GM18867 (cell line): ENCODE results near the gene SMPDL3B.
A peak's percentile ranks its signal among the peaks of the same experiment; 100 is the strongest.

Source experiments
- ATAC-seq: cut with Tn5 transposase; IDR thresholded peaks from one replicate; pipeline ENCODE4 v1.9.1; 2021; ENCODE audit warnings: mild to moderate bottlenecking, moderate library complexity; ENCODE audit not compliant: unreplicated experiment

SMPDL3B gene

GRCh38 chr1:27940297-27940696 lies 5.5 kb downstream of the SMPDL3B start:
- ATAC-seq = no peak

GRCh38 chr1:27940870-27941560 lies 6.2 kb downstream of the SMPDL3B start:
- no peak for ATAC-seq

GRCh38 chr1:27941671-27942540 lies 7.1 kb downstream of the SMPDL3B start:
- no peak for ATAC-seq

GRCh38 chr1:27945020-27945419 lies 10.2 kb downstream of the SMPDL3B start:
- ATAC-seq = no peak

- ATAC-seq = no peak
These were observed 14.2 kb downstream of the SMPDL3B start for GRCh38 chr1:27949027-27949426.

- no peak for ATAC-seq
These were observed 16.6 kb downstream of the SMPDL3B start for GRCh38 chr1:27951396-27951795.

GRCh38 chr1:27952147-27952546 lies 17.3 kb downstream of the SMPDL3B start:
- ATAC-seq = no peak

- no peak for ATAC-seq
These were observed 19.4 kb downstream of the SMPDL3B start for GRCh38 chr1:27954186-27954585.

GRCh38 chr1:27955076-27955475 lies 20.3 kb downstream of the SMPDL3B start:
- ATAC-seq = no peak

- ATAC-seq = no peak
These were observed 22.0 kb downstream of the SMPDL3B start for GRCh38 chr1:27956761-27957160.

- no peak for ATAC-seq
These were observed 22.9 kb downstream of the SMPDL3B start for GRCh38 chr1:27957655-27958054.

- no peak for ATAC-seq
These were observed 23.7 kb downstream of the SMPDL3B start for GRCh38 chr1:27958513-27958912.

- ATAC-seq = peak; percentile 86
These were observed 25.2 kb downstream of the SMPDL3B start, which contains the start of gene XKR8 for GRCh38 chr1:27959792-27960603. Gene XKR8 (plus strand): TSS chr1:27959973. CDS start chr1:27960070, 97 bp downstream.

GRCh38 chr1:27960762-27961645 lies 26.2 kb downstream of the SMPDL3B start:
- ATAC-seq = no peak

GRCh38 chr1:27961646-27962221 lies 26.9 kb downstream of the SMPDL3B start:
- no peak for ATAC-seq

GRCh38 chr1:27963393-27963792 lies 28.6 kb downstream of the SMPDL3B start:
- ATAC-seq = no peak

- no peak for ATAC-seq
These were observed 31.8 kb downstream of the SMPDL3B start for GRCh38 chr1:27966402-27967105.

- no peak for ATAC-seq
These were observed 32.5 kb downstream of the SMPDL3B start for GRCh38 chr1:27967106-27967883.
